Stomach (tissue), 9 donors: Measurements from ENCODE around the gene SH3GL1. TPM values are rescaled to one million over a fixed set of nuclear protein-coding genes. Genes with fewer than 3 reads are reported as not detected.
A peak's percentile ranks its signal among the peaks of the same experiment; 100 is the strongest.

Source experiments
- DNase-seq, 2 donors: peaks; one replicate each; pipeline versions ENCODE4 v3.0.0 to v3.0.0-alpha.2; 2013 to 2019
- H3K27ac ChIP-seq, 5 donors: fragments of 200-600 bp in 4 of 5; sonication (generic) in 4 of 5; one replicate each; pipeline ENCODE4 v1.5.1; 2013 to 2019; ENCODE audit warnings: mild to moderate bottlenecking in 1 of 5, moderate library complexity in 1 of 5
- H3K27me3 ChIP-seq, 3 donors: fragments of 200-600 bp; sonication (generic); one replicate each; pipeline ENCODE4 v1.5.1; 2017 to 2019; ENCODE audit warnings: mixed run types in 1 of 3
- H3K36me3 ChIP-seq, 4 donors: fragments of 200-600 bp; sonication (generic); 1 replicate in 3 of 4; 2 replicates in 1 of 4; pipeline ENCODE4 v1.5.1; 2016 to 2019
- H3K4me1 ChIP-seq, 4 donors: fragments of 200-600 bp; sonication (generic); one replicate each; pipeline ENCODE4 v1.5.1; 2016 to 2019
- H3K4me3 ChIP-seq, 4 donors: fragments of 200-600 bp; sonication (generic) in 3 of 4; one replicate each; pipeline ENCODE4 v1.5.1; 2016 to 2019; ENCODE audit warnings: mild to moderate bottlenecking in 1 of 4
- H3K9me3 ChIP-seq, 4 donors: fragments of 200-600 bp; sonication (generic); one replicate each; pipeline ENCODE4 v1.5.1; 2016 to 2019
- CTCF ChIP-seq, 7 experiments: fragments of 450-650 bp in 4 of 7; fragments of 200-600 bp in 3 of 7; sonication (generic) in 3 of 7; IDR thresholded peaks; one replicate each; pipeline ENCODE4 v1.5.1; 2016 to 2019; ENCODE audit warnings: antibody characterized with exemption in 7 of 7, control low read depth in 2 of 7, mild to moderate bottlenecking in 1 of 7
- EP300 ChIP-seq: sonication (generic); formaldehyde crosslinking; IDR thresholded peaks from one replicate; pipeline ENCODE4 v1.6.1; 2017; ENCODE audit warnings: antibody characterized with exemption
- POLR2A ChIP-seq, 4 donors: fragments of 450-650 bp; IDR thresholded peaks; one replicate each; pipeline ENCODE4 v1.6.1; 2016; ENCODE audit warnings: antibody characterized with exemption in 4 of 4, control low read depth in 2 of 4, mild to moderate bottlenecking in 1 of 4, moderate library complexity in 1 of 4
- POLR2AphosphoS5 ChIP-seq, 3 donors: sonication (generic); formaldehyde crosslinking; IDR thresholded peaks; one replicate each; pipeline ENCODE4 v1.6.1; 2016; ENCODE audit warnings: antibody characterized with exemption in 3 of 3
- WGBS, 5 donors: extraction: QIAGEN DNeasy Blood & Tissue Kit in 3 of 5; methylation state at CpG; one replicate each; pipeline versions ENCODE4 v1.1.5 to v1.1.7; 2013 to 2018; 5-methylcytosine and 5-hydroxymethylcytosine counted together
- intact Hi-C: fragments of 100-400 bp; cut with DNase I; formaldehyde crosslinking; loops from one replicate; pipeline ENCODE4 v1.15.1; 2023; ENCODE audit warnings: low total_unique reads
- polyA plus RNA-seq, 3 donors: library from polyadenylated mRNA; stranded (reverse); fragments of 200-250 nt; gene quantifications; one replicate each; pipeline ENCODE4 v1.2.3, GENCODE V29; 2013
- total RNA-seq, 5 donors: library from RNA; depleted of rRNA; stranded (reverse); fragments of >200 nt; gene quantifications; one replicate each; pipeline versions ENCODE4 v1.1.0 to v1.2.3, GENCODE V29; 2014 to 2016
- donor health status: healthy with polysubstance abuse.
- donor health status: Bipolar disorder and iron deficiency.
- donor health status: healthy.

The SH3GL1 gene
- total and polyA plus RNA-seq, 8 donors: 14.8 to 111 (median 36.9) TPM

GRCh38 chr19:4354897-4355296 lies 45.5 kb downstream of the SH3GL1 start:
- TF ChIP-seq POLR2A (IDR thresholded peaks at IDR 0.05) (no peak), CTCF (IDR thresholded peaks at IDR 0.05) (no peak)
- intact Hi-C loops: no loop called here
- Histone ChIP-seq H3K4me3 (no peak overlapping the region), H3K27me3 (no peaks in the 10 kb centered on the region), H3K36me3 (peaks cover 2 to 66% (median 53%) of the 10 kb centered on the region in 4 donors), H3K9me3 (no peaks in the 10 kb centered on the region), H3K27ac (no peak overlapping the region), H3K4me1 (peaks cover 0 to 8% (median 4%) of the 10 kb centered on the region in 4 donors)
- WGBS, 5 donors: 73 to 92% (median 80%) methylated on average over 8 to 17 of the region's 17 CpGs
- no peak for DNase-seq

- no peak for TF ChIP-seq CTCF (IDR thresholded peaks at IDR 0.05)
- TF ChIP-seq POLR2AphosphoS5 (IDR thresholded peaks at IDR 0.05): no peak
- no peak for TF ChIP-seq POLR2A (IDR thresholded peaks at IDR 0.05)
- no peak for TF ChIP-seq EP300
Measured at GRCh38 chr19:4354282-4354681, 46.1 kb downstream of the SH3GL1 start.

DNA sequence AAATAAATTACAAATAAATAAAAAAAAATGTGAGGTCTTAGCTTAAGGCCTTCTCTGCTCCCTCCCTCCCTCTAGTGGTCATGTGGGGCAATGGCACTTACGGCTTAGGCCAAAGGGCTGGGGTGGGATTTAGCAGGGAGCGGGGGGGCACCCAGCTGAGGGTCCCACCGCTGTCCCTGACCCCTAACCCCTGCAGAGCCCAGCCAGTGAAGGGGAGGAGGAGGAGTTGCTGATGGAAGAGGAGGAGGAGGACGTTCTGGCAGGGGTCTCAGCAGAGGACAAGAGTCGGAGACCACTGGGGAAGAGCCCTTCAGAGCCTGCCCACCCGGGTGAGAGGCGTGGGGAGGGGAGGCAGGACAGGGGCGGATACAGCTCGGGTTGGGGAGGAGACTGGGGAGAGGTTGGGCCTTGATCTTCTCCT lies 47.6 kb downstream of the SH3GL1 start:
- peaks cover 0 to 3% (median 0%) of the 10 kb centered on the region in 4 donors for H3K4me1 ChIP-seq
- TF ChIP-seq POLR2A (IDR thresholded peaks at IDR 0.05): no peak
- peak in 5 of 7 experiments; percentile 46 to 98 (median 55) for TF ChIP-seq CTCF (IDR thresholded peaks at IDR 0.05)
- H3K9me3 ChIP-seq: no peaks in the 10 kb centered on the region
- intact Hi-C loops: no loop called here
- peak in 1 of 2 donors; percentile 81 for DNase-seq
- no peaks in the 10 kb centered on the region for H3K27me3 ChIP-seq
- peak overlapping the region in 1 of 5 donors; percentile 14 for H3K27ac ChIP-seq
- WGBS, 5 donors: 20 to 62% (median 35%) methylated on average over 8 to 9 of the region's 9 CpGs
- no peak overlapping the region for H3K4me3 ChIP-seq
- H3K36me3 ChIP-seq: peaks cover 0 to 58% (median 43%) of the 10 kb centered on the region in 4 donors

More at GRCh38 chr19:4354282-4354681, 46.1 kb downstream of the SH3GL1 start:
- peaks cover 0 to 3% (median 0%) of the 10 kb centered on the region in 4 donors for H3K4me1 ChIP-seq
- intact Hi-C loops: no loop called here
- H3K4me3 ChIP-seq: no peak overlapping the region
- DNase-seq: no peak
- H3K27ac ChIP-seq: no peak overlapping the region
- peaks cover 0 to 61% (median 48%) of the 10 kb centered on the region in 4 donors for H3K36me3 ChIP-seq
- H3K9me3 ChIP-seq: no peaks in the 10 kb centered on the region
- WGBS, 5 donors: 87 to 92% (median 91%) methylated on average over 12 of the region's 12 CpGs
- H3K27me3 ChIP-seq: no peaks in the 10 kb centered on the region

- Histone ChIP-seq H3K27me3 (no peaks in the 10 kb centered on the region), H3K4me1 (peaks cover 0 to 6% (median 3%) of the 10 kb centered on the region in 4 donors), H3K4me3 (no peak overlapping the region), H3K27ac (no peak overlapping the region), H3K36me3 (peaks cover 3 to 55% (median 41%) of the 10 kb centered on the region in 4 donors), H3K9me3 (no peaks in the 10 kb centered on the region)
- intact Hi-C loops: no loop called here
- WGBS, 5 donors: 91 to 97% (median 94%) methylated on average over 9 of the region's 9 CpGs
- no peak for DNase-seq
- TF ChIP-seq POLR2A (IDR thresholded peaks at IDR 0.05): no peak
- no peak for TF ChIP-seq POLR2AphosphoS5 (IDR thresholded peaks at IDR 0.05)
- TF ChIP-seq EP300: no peak
- no peak for TF ChIP-seq CTCF (IDR thresholded peaks at IDR 0.05)
Measured at GRCh38 chr19:4350726-4351125, 49.6 kb downstream of the SH3GL1 start.
